DOHH2 (cell line): Measurements from ENCODE around the gene ARL2BP.

Experiments
- H3F3A ChIP-seq: fragments of 200-600 bp; sonication (generic), shearing (Covaris generic); 2 replicates; pipeline ENCODE4 v1.6.0; 2016; ENCODE audit warnings: antibody characterized with exemption, mild to moderate bottlenecking; ENCODE audit not compliant: control insufficient read depth, insufficient read depth
- H3K27ac ChIP-seq: fragments of 200-600 bp; sonication (generic); 2 replicates; pipeline ENCODE4 v1.5.1; 2014; ENCODE audit warnings: low read depth, mild to moderate bottlenecking, low read length, moderate library complexity
- H3K27me3 ChIP-seq: fragments of 200-600 bp; sonication (generic); 2 replicates; pipeline ENCODE4 v1.6.1; 2014; ENCODE audit warnings: mild to moderate bottlenecking, low read length, mixed read lengths; ENCODE audit not compliant: control insufficient read depth
- H3K36me3 ChIP-seq: fragments of 200-600 bp; sonication (generic); 2 replicates; pipeline ENCODE4 v1.6.1; 2014; ENCODE audit warnings: mild to moderate bottlenecking, low read length, moderate library complexity, mixed read lengths; ENCODE audit not compliant: control insufficient read depth
- H3K4me1 ChIP-seq: fragments of 200-600 bp; sonication (generic); 2 replicates; pipeline ENCODE4 v1.6.1; 2014; ENCODE audit warnings: mild to moderate bottlenecking, low read length, mixed read lengths; ENCODE audit not compliant: control insufficient read depth
- H3K4me2 ChIP-seq: fragments of 200-600 bp; sonication (generic); 2 replicates; pipeline ENCODE4 v1.6.0; 2014; ENCODE audit warnings: mild to moderate bottlenecking, low read length, moderate library complexity
- H3K4me3 ChIP-seq: fragments of 200-600 bp; sonication (generic); 2 replicates; pipeline ENCODE4 v1.5.1; 2014; ENCODE audit warnings: mild to moderate bottlenecking, low read length, mixed read lengths
- H3K79me2 ChIP-seq: fragments of 200-600 bp; sonication (generic); 2 replicates; pipeline ENCODE4 v1.6.1; 2014; ENCODE audit warnings: mild to moderate bottlenecking, low read length, mixed read lengths; ENCODE audit not compliant: control insufficient read depth
- H3K9me2 ChIP-seq: fragments of 200-600 bp; sonication (generic); replicated peaks from 2 replicates; pipeline ENCODE4 v1.6.1; 2014; ENCODE audit warnings: mild to moderate bottlenecking, low read length, mixed read lengths; ENCODE audit not compliant: control insufficient read depth
- H3K9me3 ChIP-seq: fragments of 200-600 bp; sonication (generic); 2 replicates; pipeline ENCODE4 v1.6.1; 2014; ENCODE audit warnings: antibody characterized with exemption, low read length, mixed read lengths; ENCODE audit not compliant: control insufficient read depth, insufficient read depth
- H4K20me1 ChIP-seq: fragments of 200-600 bp; sonication (generic); 2 replicates; pipeline ENCODE4 v1.6.0; 2014; ENCODE audit warnings: low read depth, mild to moderate bottlenecking, antibody characterized with exemption, low read length, moderate library complexity; ENCODE audit not compliant: control insufficient read depth, insufficient read depth
- EZH2phosphoT487 ChIP-seq: fragments of 200-600 bp; sonication (generic); IDR thresholded peaks from 2 replicates; pipeline ENCODE4 v1.6.1; 2017; ENCODE audit warnings: borderline replicate concordance, mild to moderate bottlenecking, antibody characterized with exemption, low read length, moderate library complexity, mixed read lengths
- TF ChIP-seq, protein P1 (sequence below): fragments of 200-600 bp; sonication (generic); IDR thresholded peaks from one replicate; pipeline ENCODE4 v1.5.1; 2014; ENCODE audit warnings: antibody characterized with exemption, mild to moderate bottlenecking, low read depth, low read length; ENCODE audit not compliant: poor library complexity, severe bottlenecking

Gene ARL2BP

DNA sequence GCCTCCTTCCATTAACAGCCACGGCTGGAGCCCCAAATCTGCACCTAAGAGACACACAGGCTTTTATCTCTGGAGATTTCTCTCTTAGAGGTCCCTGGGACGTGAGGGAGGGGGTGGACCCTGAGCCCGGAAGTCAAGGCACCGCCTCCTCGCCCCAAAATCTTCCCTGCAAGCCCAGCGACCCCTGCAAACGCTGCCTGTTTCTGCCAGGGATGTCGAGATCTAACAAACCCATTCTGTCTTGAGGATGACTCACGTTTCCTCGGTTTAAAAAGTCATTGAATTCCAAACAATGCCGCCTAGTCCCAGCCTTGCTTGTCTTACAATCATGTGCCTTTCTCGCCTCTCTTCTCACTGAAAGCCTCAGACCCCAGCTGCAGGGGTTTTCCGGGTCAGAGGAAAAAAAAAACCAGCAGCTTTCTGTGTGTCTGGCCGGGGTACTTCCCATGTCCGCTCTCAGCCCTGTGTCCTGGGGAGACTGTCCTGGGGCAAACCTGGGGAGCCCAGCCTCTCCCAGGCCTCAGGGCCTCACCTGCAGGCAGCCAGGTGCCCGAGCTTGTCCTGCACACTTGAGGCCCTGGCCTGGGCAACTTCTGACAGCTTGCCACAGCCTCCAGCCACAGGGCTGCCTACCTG is 15.4 kb downstream of the ARL2BP start:
- Histone ChIP-seq H3K27ac (no peak overlapping the region), H3F3A (no peaks in the 10 kb centered on the region), H3K4me2 (peak overlapping the region; percentile 45), H3K36me3 (no peaks in the 10 kb centered on the region), H3K9me3 (no peaks in the 10 kb centered on the region), H3K27me3 (no peaks in the 10 kb centered on the region), H3K9me2 (no peaks in the 10 kb centered on the region), H3K4me1 (peaks cover 15% of the 10 kb centered on the region), H3K79me2 (no peaks in the 10 kb centered on the region), H3K4me3 (peak overlapping the region; percentile 25), H4K20me1 (no peaks in the 10 kb centered on the region)
- TF ChIP-seq EZH2phosphoT487, result no peak
- TF ChIP-seq, protein P1, sequence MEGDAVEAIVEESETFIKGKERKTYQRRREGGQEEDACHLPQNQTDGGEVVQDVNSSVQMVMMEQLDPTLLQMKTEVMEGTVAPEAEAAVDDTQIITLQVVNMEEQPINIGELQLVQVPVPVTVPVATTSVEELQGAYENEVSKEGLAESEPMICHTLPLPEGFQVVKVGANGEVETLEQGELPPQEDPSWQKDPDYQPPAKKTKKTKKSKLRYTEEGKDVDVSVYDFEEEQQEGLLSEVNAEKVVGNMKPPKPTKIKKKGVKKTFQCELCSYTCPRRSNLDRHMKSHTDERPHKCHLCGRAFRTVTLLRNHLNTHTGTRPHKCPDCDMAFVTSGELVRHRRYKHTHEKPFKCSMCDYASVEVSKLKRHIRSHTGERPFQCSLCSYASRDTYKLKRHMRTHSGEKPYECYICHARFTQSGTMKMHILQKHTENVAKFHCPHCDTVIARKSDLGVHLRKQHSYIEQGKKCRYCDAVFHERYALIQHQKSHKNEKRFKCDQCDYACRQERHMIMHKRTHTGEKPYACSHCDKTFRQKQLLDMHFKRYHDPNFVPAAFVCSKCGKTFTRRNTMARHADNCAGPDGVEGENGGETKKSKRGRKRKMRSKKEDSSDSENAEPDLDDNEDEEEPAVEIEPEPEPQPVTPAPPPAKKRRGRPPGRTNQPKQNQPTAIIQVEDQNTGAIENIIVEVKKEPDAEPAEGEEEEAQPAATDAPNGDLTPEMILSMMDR, result no peak

DNA sequence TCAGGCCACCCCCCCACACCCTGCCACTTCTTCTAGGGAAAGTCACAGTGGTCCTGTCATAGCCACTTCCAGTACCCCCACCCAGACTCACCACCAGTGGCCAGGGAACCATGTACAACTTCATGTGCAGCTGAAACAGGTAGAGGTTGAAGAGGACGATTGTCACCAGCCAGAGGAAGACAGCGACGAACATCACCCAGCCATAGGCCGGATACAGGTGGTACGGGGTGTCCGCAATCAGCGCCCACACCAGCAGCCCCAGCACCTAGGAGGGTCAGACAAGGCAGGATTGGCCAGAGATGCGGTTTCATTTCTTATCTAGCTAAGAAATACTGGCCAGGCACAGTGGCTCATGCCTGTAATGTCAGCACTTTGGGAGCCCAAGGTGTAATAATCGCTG is 16.7 kb downstream of the ARL2BP start:
- H3K27ac ChIP-seq, result no peak overlapping the region
- no peaks in the 10 kb centered on the region for H3K79me2 ChIP-seq
- TF ChIP-seq, protein P1, result no peak
- TF ChIP-seq EZH2phosphoT487, result no peak
- no peaks in the 10 kb centered on the region for H3K9me2 ChIP-seq
- H3K27me3 ChIP-seq, result no peaks in the 10 kb centered on the region
- peaks cover 15% of the 10 kb centered on the region for H3K4me1 ChIP-seq
- H4K20me1 ChIP-seq, result no peaks in the 10 kb centered on the region
- no peaks in the 10 kb centered on the region for H3K36me3 ChIP-seq
- H3K4me2 ChIP-seq, result no peak overlapping the region
- no peaks in the 10 kb centered on the region for H3K9me3 ChIP-seq
- no peak overlapping the region for H3K4me3 ChIP-seq
- no peaks in the 10 kb centered on the region for H3F3A ChIP-seq

DNA sequence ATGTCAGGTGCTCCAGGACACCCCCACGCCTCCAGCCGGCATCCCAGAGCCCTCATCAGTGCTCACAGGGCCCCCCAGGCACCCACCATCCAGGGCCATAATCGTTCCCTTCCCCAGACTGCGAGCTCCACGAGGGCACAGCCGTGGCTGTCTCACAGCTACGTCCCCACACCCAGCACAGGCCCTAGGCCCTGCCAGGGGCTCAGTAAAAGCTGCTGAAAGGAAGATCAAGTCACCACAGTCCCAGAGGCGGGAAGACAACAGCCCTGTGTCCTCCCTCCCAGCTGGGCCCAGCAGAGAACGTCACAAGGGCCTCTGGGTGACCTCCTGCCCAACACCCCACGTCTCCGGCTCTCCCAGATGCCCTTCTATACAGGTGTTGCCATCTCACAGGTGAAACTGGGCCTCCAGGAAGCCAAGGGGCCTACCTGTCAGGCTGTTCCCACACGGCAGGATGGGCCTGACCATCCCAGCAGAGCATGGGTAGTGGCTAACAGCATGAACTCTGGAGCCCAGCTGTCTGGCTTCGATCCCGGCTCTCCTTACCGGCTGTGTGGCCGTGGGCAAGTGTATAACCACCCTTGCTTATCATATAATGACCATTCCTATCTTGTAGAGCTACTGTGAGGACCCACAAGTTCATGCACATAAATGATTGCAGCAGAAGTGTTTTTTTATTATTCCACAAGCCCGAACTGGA is 17.9 kb downstream of the ARL2BP start:
- no peaks in the 10 kb centered on the region for H3K79me2 ChIP-seq
- no peaks in the 10 kb centered on the region for H3K36me3 ChIP-seq
- no peaks in the 10 kb centered on the region for H3K27me3 ChIP-seq
- no peak for TF ChIP-seq EZH2phosphoT487
- TF ChIP-seq, protein P1, result no peak
- no peaks in the 10 kb centered on the region for H3F3A ChIP-seq
- H3K4me3 ChIP-seq, result no peak overlapping the region
- H3K4me2 ChIP-seq, result no peak overlapping the region
- no peaks in the 10 kb centered on the region for H3K9me2 ChIP-seq
- peaks cover 15% of the 10 kb centered on the region for H3K4me1 ChIP-seq
- H3K27ac ChIP-seq, result no peak overlapping the region
- H3K9me3 ChIP-seq, result no peaks in the 10 kb centered on the region
- H4K20me1 ChIP-seq, result no peaks in the 10 kb centered on the region
